ENCODE measurements around the gene PRR22. TPM values are rescaled to one million over a fixed set of nuclear protein-coding genes. Genes with fewer than 3 reads are reported as not detected.

Gene PRR22
- total RNA-seq, 1 experiment from 2014 or later, result 13.5 TPM

DNA sequence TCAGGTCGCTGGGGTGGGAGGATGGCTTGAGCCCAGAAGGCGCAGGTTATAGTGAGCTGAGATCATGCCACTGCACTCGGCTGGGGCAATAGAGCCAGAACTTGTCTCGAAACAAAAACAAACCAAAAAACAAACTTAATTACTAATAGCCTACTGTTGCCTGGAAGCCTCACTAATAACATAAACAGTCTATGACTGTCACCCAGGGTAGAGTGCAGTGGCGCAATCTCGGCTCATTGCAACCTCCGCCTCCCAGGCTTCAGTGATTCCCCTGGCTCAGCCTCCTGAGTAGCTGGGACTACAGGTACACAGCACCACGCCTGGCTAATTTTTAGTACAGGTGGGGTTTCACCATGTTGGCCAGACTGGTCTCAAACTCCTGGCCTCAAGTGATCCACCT lies 46.1 kb downstream of the PRR22 start:
- no peak overlapping the region for H3K9ac ChIP-seq (ENCODE audit: low read length)
- no peaks in the 10 kb centered on the region for H3K36me3 ChIP-seq (ENCODE audit: control insufficient read depth in 1 of 2, insufficient read depth in 2 of 2, low read length in 2 of 2)
- H3K9me2 ChIP-seq (ENCODE audit: insufficient read depth), result no peaks in the 10 kb centered on the region
- no peaks in the 10 kb centered on the region for H3K4me1 ChIP-seq (ENCODE audit: control insufficient read depth in 1 of 2, insufficient read depth in 2 of 2, low read length in 2 of 2)
- H3K4me3 ChIP-seq (replicated peaks in 1 of 2; ENCODE audit: low read depth in 1 of 2, low read length in 2 of 2), result no peak overlapping the region
- H3K27me3 ChIP-seq (ENCODE audit: insufficient read depth, low read length), result no peaks in the 10 kb centered on the region
- ChIA-PET POLR2A (no interaction called here), RAD21 (ENCODE audit: low non-redundant PET in 1 of 2, low total read pairs in 2 of 2, uncharacterized antibody in 2 of 2, unreplicated experiment in 2 of 2) (no interaction called here), CTCF (interaction anchor here (0.9 kb wide), 1 partner anchor 18 kb away, joined by 5 read pairs; no protein-coding TSS in a partner anchor)
- H2AFZ ChIP-seq (ENCODE audit: low read depth, low read length, poor library complexity, severe bottlenecking), result no peak overlapping the region
- TF ChIP-seq, protein P1, sequence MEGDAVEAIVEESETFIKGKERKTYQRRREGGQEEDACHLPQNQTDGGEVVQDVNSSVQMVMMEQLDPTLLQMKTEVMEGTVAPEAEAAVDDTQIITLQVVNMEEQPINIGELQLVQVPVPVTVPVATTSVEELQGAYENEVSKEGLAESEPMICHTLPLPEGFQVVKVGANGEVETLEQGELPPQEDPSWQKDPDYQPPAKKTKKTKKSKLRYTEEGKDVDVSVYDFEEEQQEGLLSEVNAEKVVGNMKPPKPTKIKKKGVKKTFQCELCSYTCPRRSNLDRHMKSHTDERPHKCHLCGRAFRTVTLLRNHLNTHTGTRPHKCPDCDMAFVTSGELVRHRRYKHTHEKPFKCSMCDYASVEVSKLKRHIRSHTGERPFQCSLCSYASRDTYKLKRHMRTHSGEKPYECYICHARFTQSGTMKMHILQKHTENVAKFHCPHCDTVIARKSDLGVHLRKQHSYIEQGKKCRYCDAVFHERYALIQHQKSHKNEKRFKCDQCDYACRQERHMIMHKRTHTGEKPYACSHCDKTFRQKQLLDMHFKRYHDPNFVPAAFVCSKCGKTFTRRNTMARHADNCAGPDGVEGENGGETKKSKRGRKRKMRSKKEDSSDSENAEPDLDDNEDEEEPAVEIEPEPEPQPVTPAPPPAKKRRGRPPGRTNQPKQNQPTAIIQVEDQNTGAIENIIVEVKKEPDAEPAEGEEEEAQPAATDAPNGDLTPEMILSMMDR (IDR thresholded peaks at IDR 0.05 in 2 of 3, conservative IDR thresholded peaks at IDR 0.05 in 1 of 3; ENCODE audit: borderline replicate concordance in 1 of 3, insufficient read depth in 1 of 3, low read depth in 2 of 3, low read length in 2 of 3), result no peak
- TF ChIP-seq POLR2A (IDR thresholded peaks at IDR 0.05; ENCODE audit: borderline replicate concordance, extremely low read depth, insufficient read depth, insufficient read length), result no peak
- TF ChIP-seq POLR2AphosphoS5 (IDR thresholded peaks at IDR 0.05; ENCODE audit: low read depth, low read length), result no peak
- TF ChIP-seq ZNF274 (IDR thresholded peaks at IDR 0.05; ENCODE audit: low read depth, low read length), result no peak
- TF ChIP-seq TCF7L2 (IDR thresholded peaks at IDR 0.05; ENCODE audit: borderline replicate concordance, extremely low read depth, insufficient read depth, insufficient read length), result no peak
- TF ChIP-seq, protein P2, sequence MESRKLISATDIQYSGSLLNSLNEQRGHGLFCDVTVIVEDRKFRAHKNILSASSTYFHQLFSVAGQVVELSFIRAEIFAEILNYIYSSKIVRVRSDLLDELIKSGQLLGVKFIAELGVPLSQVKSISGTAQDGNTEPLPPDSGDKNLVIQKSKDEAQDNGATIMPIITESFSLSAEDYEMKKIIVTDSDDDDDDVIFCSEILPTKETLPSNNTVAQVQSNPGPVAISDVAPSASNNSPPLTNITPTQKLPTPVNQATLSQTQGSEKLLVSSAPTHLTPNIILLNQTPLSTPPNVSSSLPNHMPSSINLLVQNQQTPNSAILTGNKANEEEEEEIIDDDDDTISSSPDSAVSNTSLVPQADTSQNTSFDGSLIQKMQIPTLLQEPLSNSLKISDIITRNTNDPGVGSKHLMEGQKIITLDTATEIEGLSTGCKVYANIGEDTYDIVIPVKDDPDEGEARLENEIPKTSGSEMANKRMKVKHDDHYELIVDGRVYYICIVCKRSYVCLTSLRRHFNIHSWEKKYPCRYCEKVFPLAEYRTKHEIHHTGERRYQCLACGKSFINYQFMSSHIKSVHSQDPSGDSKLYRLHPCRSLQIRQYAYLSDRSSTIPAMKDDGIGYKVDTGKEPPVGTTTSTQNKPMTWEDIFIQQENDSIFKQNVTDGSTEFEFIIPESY (IDR thresholded peaks at IDR 0.05; ENCODE audit: extremely low read depth, insufficient replicate concordance, low read length), result no peak
- TF ChIP-seq, protein P3, sequence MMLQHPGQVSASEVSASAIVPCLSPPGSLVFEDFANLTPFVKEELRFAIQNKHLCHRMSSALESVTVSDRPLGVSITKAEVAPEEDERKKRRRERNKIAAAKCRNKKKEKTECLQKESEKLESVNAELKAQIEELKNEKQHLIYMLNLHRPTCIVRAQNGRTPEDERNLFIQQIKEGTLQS (IDR thresholded peaks at IDR 0.05), result no peak
- TF ChIP-seq, protein P4, sequence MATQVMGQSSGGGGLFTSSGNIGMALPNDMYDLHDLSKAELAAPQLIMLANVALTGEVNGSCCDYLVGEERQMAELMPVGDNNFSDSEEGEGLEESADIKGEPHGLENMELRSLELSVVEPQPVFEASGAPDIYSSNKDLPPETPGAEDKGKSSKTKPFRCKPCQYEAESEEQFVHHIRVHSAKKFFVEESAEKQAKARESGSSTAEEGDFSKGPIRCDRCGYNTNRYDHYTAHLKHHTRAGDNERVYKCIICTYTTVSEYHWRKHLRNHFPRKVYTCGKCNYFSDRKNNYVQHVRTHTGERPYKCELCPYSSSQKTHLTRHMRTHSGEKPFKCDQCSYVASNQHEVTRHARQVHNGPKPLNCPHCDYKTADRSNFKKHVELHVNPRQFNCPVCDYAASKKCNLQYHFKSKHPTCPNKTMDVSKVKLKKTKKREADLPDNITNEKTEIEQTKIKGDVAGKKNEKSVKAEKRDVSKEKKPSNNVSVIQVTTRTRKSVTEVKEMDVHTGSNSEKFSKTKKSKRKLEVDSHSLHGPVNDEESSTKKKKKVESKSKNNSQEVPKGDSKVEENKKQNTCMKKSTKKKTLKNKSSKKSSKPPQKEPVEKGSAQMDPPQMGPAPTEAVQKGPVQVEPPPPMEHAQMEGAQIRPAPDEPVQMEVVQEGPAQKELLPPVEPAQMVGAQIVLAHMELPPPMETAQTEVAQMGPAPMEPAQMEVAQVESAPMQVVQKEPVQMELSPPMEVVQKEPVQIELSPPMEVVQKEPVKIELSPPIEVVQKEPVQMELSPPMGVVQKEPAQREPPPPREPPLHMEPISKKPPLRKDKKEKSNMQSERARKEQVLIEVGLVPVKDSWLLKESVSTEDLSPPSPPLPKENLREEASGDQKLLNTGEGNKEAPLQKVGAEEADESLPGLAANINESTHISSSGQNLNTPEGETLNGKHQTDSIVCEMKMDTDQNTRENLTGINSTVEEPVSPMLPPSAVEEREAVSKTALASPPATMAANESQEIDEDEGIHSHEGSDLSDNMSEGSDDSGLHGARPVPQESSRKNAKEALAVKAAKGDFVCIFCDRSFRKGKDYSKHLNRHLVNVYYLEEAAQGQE (IDR thresholded peaks at IDR 0.05; ENCODE audit: low read depth), result no peak
- TF ChIP-seq ELF1 (IDR thresholded peaks at IDR 0.05; ENCODE audit: borderline replicate concordance, low read depth), result no peak
- no peak for TF ChIP-seq JUND (IDR thresholded peaks at IDR 0.05)
- no peak for TF ChIP-seq FOSL1 (IDR thresholded peaks at IDR 0.05; ENCODE audit: low read depth)
- TF ChIP-seq YY1 (IDR thresholded peaks at IDR 0.05; ENCODE audit: extremely low read depth, insufficient replicate concordance, low read depth, low read length), result no peak
- no peak for TF ChIP-seq ZFX (IDR thresholded peaks at IDR 0.05)
- no peak for TF ChIP-seq CBX3 (IDR thresholded peaks at IDR 0.05; ENCODE audit: low read depth)
- TF ChIP-seq EZH2phosphoT487 (IDR thresholded peaks at IDR 0.05; ENCODE audit: borderline replicate concordance), result no peak
- no peaks in the 10 kb centered on the region for H3K9me3 ChIP-seq (ENCODE audit: control insufficient read depth in 1 of 2, insufficient read depth in 1 of 2, low read depth in 1 of 2, low read length in 2 of 2)
- no peaks in the 10 kb centered on the region for H3K79me2 ChIP-seq (ENCODE audit: insufficient read depth, low read length)
- H4K20me1 ChIP-seq (ENCODE audit: insufficient read depth), result no peaks in the 10 kb centered on the region
- no peak overlapping the region for H3K4me2 ChIP-seq (ENCODE audit: low read length)
- intact Hi-C loops (cut with micrococcal nuclease), result no loop called here
- ATAC-seq (no peak), DNase-seq (ENCODE audit: low read depth, low spot score) (no peak)
- H3K27ac ChIP-seq (ENCODE audit: low read depth, low read length), result no peak overlapping the region
- BruUV-seq (replicated peaks), result no TSS peak

All from HCT116 (cell line).